Measurements from ENCODE around the gene PCBP3.
"Not testable (repeated sequence)": the region's sequence is repeated elsewhere in the genome, so short reads cannot be mapped to it uniquely, and the experiment has no call there.

GRCh38 chr21:45612665-45613019 is 30.9 kb upstream of the PCBP3 start:
- TF ChIP-seq EZH2 (IDR thresholded peaks at IDR 0.05; ENCODE audit: borderline replicate concordance, low read depth, low read length, severe bottlenecking); CTCF (IDR thresholded peaks at IDR 0.05; ENCODE audit: borderline replicate concordance, extremely low read depth, low read length, poor library complexity, severe bottlenecking): not testable (repeated sequence)
